Upper lobe of right lung (tissue), 1 donor: Measurements from ENCODE around the gene MRPL46. TPM values are rescaled to one million over a fixed set of nuclear protein-coding genes. Genes with fewer than 3 reads are reported as not detected.

Source experiments
- ATAC-seq: fragments of 200-7000 bp; cut with Tn5 transposase; one replicate; pipeline ENCODE4 v1.9.1; 2020; ENCODE audit warnings: mild to moderate bottlenecking, moderate library complexity
- DNase-seq: peaks from one replicate; pipeline ENCODE4 v3.0.0-alpha.2; 2020
- H3K27ac ChIP-seq: fragments of 200-600 bp; one replicate; pipeline ENCODE4 v1.8.0; 2022
- H3K27me3 ChIP-seq: fragments of 200-600 bp; one replicate; pipeline ENCODE4 v1.8.0; 2022; ENCODE audit warnings: mild to moderate bottlenecking
- H3K36me3 ChIP-seq: fragments of 200-600 bp; one replicate; pipeline ENCODE4 v1.8.0; 2022
- H3K4me1 ChIP-seq: fragments of 200-600 bp; one replicate; pipeline ENCODE4 v1.8.0; 2022
- H3K4me3 ChIP-seq: fragments of 200-600 bp; one replicate; pipeline ENCODE4 v1.8.0; 2022; ENCODE audit warnings: mild to moderate bottlenecking
- H3K9me3 ChIP-seq: fragments of 200-600 bp; one replicate; pipeline ENCODE4 v1.8.0; 2022
- CTCF ChIP-seq: fragments of 200-600 bp; IDR thresholded peaks from one replicate; pipeline ENCODE4 v1.8.0; 2022; ENCODE audit warnings: antibody characterized with exemption
- intact Hi-C: fragments of 100-400 bp; cut with DNase I; formaldehyde crosslinking; loops from one replicate; pipeline ENCODE4 v1.11.0; 2022
- total RNA-seq: library from RNA; stranded (reverse); fragmentation: NEBNext Ultra II Directional; extraction: Animal tissue kit (Norgen Biotek cat#: 25700); gene quantifications from one replicate; pipeline ENCODE4 v1.2.1, GENCODE V29; 2021
- donor health status: DM: no; HTN: yes; CAD: no; lungs with severe emphysema.

The MRPL46 gene
- total RNA-seq, 1 donor from 2014 or later, result 17.0 TPM

DNA sequence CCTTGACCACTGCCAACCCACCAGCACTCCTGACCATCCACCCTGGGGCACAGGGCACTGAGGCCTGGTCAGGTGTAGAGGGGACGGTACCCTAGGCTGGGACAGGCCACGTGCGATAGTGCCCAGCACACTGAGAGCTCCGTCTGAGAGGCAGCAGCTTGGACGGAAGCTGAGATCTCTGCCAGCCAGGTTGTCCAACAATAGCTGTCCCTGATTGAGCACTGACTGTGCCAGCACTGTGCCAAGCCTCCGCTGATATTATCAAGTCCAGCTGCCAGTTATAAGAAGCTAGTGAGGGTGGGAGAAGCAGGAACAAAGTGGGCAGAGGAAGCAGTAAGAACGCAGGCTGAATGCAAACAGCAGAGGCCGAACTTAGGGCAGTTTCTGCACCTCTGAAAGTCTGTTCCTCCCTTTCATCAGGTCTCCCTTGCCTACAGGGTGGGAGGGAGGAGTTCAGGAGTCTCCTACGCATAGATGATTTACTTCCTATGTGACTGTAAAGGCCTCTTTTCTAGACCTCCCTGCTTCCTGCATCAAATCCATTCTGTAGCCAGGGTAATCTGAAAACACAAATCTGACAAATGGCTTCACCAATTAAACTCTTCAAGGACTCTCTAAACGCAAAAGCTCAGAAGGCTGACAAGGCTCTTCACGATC lies 30.0 kb upstream of the MRPL46 start:
- peak; percentile 21 for ATAC-seq
- Histone ChIP-seq H3K27me3 (no peaks in the 10 kb centered on the region), H3K4me3 (no peak overlapping the region), H3K36me3 (no peaks in the 10 kb centered on the region), H3K4me1 (no peaks in the 10 kb centered on the region), H3K27ac (no peak overlapping the region), H3K9me3 (no peaks in the 10 kb centered on the region)
- no peak for DNase-seq
- no peak for TF ChIP-seq CTCF
- intact Hi-C loops, result no loop called here

DNA sequence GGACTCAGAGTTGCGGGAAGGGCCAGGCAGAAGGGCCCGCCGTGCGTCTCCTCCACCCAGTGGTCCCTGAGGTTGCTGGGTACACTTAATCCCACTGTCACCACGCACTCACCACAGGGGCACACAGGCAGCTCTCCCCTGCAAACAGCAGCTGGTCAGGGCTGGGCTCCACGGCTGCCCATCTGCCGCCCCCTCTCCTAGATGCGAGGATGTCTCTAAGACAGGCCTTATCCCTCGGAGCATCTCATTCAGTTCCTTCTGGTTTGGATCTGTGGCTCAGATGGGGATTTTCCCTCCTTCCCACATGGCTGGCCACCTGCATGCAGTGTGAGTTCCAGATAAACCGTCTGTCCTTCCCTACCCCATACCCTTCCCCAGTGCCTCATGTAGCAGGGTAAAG lies 26.7 kb upstream of the MRPL46 start:
- TF ChIP-seq CTCF, result no peak
- Histone ChIP-seq H3K4me3 (no peak overlapping the region), H3K36me3 (no peaks in the 10 kb centered on the region), H3K4me1 (no peaks in the 10 kb centered on the region), H3K27ac (no peak overlapping the region), H3K9me3 (no peaks in the 10 kb centered on the region), H3K27me3 (no peaks in the 10 kb centered on the region)
- intact Hi-C loops, result no loop called here
- DNase-seq (no peak), ATAC-seq (no peak)

DNA sequence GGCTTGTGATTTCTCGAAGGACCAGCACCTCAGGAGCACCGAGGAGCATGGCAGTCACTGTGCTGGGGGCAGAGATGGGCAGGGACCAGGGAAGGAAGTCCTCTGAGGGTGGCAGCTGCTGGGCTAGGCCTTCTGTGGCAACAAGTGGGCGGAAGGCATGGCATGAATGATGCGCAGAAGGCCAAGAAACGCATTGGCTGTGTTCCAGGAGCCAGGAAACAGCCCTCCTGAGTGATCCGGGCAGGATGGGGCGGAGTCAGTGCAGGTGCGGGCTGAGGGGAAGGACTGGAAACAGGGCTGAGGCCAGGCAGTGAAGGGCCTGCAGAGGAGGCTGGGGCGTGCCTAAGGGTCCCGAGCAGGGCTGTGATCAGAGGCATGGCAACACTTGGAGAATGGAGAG lies 24.0 kb upstream of the MRPL46 start:
- DNase-seq, result no peak
- ATAC-seq, result no peak

DNA sequence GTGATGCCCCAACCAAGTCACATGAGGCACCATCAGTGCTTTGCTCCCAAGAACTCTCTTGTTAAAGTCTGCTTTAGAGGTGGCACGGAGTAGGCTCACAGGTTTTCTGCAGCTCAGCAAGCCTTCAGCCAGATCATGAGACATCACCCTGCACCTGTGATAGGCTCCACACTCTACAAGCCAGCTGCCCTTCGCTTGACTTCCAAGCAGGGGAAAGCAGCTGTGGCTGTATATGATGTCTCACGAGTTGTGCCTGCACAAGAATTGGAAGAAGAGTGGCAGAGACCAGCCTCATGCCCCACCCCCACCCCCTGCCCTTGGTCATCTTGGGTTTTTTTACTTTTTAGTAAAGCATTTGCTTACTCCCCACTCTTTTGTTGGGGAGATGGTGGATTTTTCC lies 22.8 kb upstream of the MRPL46 start:
- no peak for TF ChIP-seq CTCF
- DNase-seq, result no peak
- no peaks in the 10 kb centered on the region for H3K4me1 ChIP-seq
- no peaks in the 10 kb centered on the region for H3K36me3 ChIP-seq
- no peak overlapping the region for H3K27ac ChIP-seq
- no peaks in the 10 kb centered on the region for H3K27me3 ChIP-seq
- intact Hi-C loops, result no loop called here
- no peaks in the 10 kb centered on the region for H3K9me3 ChIP-seq
- ATAC-seq, result no peak
- no peak overlapping the region for H3K4me3 ChIP-seq

More for the DNA sequence above, 24.0 kb upstream of the MRPL46 start:
- Histone ChIP-seq H3K4me1 (no peaks in the 10 kb centered on the region), H3K36me3 (no peaks in the 10 kb centered on the region), H3K27ac (no peak overlapping the region), H3K9me3 (no peaks in the 10 kb centered on the region), H3K4me3 (no peak overlapping the region), H3K27me3 (no peaks in the 10 kb centered on the region)
- intact Hi-C loops, result no loop called here
- no peak for TF ChIP-seq CTCF

GRCh38 chr15:88489321-88489720 lies 22.1 kb upstream of the MRPL46 start:
- no peaks in the 10 kb centered on the region for H3K9me3 ChIP-seq
- intact Hi-C loops, result no loop called here
- no peak overlapping the region for H3K4me3 ChIP-seq
- no peaks in the 10 kb centered on the region for H3K27me3 ChIP-seq
- no peak for DNase-seq
- peak; percentile 12 for ATAC-seq
- no peak for TF ChIP-seq CTCF
- no peaks in the 10 kb centered on the region for H3K4me1 ChIP-seq
- no peaks in the 10 kb centered on the region for H3K36me3 ChIP-seq
- no peak overlapping the region for H3K27ac ChIP-seq
